PC-3 (cell line): ENCODE measurements around the gene EIF4G1.

Experiments used
- EZH2 ChIP-seq: fragments of 300-600 bp; sonication (generic); IDR thresholded peaks from one replicate; pipeline ENCODE4 v1.6.1; 2017; ENCODE audit warnings: antibody characterized with exemption, mild to moderate bottlenecking, low read length; ENCODE audit not compliant: unreplicated experiment
- TF ChIP-seq, protein P1 (sequence below): fragments of 300-600 bp; sonication (generic); conservative IDR thresholded peaks from 2 replicates; pipeline ENCODE4 v1.5.1; 2017; ENCODE audit warnings: antibody characterized with exemption, low read depth, mild to moderate bottlenecking, low read length

DNA sequence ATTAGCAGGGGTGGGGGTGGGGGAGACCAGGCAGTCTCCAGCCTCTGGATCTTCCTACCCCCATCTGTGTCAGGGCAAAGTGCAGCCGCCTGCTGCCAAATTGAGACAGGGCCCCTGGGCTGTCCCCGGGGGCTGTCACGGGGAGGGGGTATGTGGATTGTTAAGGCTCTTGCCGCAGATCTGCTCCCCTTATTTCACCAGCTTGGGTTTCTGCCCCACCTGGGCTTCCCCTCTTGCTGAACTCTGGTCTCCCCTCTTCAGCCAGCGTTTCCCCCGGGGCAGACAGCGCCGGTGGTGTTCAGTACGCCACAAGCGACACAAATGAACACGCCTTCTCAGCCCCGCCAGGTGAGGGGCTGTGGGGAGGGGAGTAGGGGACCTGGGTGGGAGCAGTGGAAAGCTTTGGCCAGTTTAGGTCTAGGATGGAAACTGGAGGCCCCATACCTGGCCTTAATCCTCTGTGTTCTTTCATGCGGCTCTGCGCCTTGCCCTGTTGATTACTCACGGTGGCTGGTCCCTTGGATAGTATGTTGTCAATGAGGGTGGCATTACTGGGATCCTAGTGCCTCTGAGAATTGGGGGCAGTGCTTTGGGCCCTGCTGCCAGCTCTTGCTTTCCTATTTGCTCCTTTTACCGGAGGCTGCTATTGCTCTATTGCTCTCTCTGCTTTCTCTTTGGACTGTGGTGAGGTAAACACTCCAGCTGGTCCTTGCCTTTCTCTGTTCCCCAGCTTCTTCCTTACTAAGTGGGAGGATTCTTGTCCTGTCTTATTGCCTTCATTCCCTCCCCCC is 1.7 kb downstream of the EIF4G1 start:
- TF ChIP-seq EZH2: no peak
- TF ChIP-seq, protein P1, sequence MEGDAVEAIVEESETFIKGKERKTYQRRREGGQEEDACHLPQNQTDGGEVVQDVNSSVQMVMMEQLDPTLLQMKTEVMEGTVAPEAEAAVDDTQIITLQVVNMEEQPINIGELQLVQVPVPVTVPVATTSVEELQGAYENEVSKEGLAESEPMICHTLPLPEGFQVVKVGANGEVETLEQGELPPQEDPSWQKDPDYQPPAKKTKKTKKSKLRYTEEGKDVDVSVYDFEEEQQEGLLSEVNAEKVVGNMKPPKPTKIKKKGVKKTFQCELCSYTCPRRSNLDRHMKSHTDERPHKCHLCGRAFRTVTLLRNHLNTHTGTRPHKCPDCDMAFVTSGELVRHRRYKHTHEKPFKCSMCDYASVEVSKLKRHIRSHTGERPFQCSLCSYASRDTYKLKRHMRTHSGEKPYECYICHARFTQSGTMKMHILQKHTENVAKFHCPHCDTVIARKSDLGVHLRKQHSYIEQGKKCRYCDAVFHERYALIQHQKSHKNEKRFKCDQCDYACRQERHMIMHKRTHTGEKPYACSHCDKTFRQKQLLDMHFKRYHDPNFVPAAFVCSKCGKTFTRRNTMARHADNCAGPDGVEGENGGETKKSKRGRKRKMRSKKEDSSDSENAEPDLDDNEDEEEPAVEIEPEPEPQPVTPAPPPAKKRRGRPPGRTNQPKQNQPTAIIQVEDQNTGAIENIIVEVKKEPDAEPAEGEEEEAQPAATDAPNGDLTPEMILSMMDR: no peak
